ENCODE measurements around the gene MPDU1. TPM values are rescaled to one million over a fixed set of nuclear protein-coding genes. Genes with fewer than 3 reads are reported as not detected.

Gene MPDU1
- total and polyA plus RNA-seq, 10 of the 15 experiments (the other 5 are each of a cell fraction or from before 2014, with no cell fraction given) = 3.6 to 138 (median 78.9) TPM

- TF ChIP-seq IKZF2 (IDR thresholded peaks at IDR 0.05) (0 out of 4 replicates have a peak, but pooled peaks of 1 of the 2 experiments have one; percentile 29), E2F8 (IDR thresholded peaks at IDR 0.05; ENCODE audit: low read depth, partially characterized antibody) (no peak), MXI1 (IDR thresholded peaks at IDR 0.05; ENCODE audit: low read depth, low read length) (peak; percentile 99)
Observed at GRCh38 chr17:7573324-7574080, 10.2 kb upstream of the MPDU1 start (continued).

- H3K4me1 ChIP-seq (ENCODE audit: control insufficient read depth, insufficient read depth, low read length) = peaks cover 32% of the 10 kb centered on the region
- ChIA-PET RAD21 (ENCODE audit: unreplicated experiment) (interaction anchor here (0.7 to 2.7 kb wide), 7 partner anchors 9 to 116 kb away, joined by 3 to 9 read pairs (median 4); partner anchors contain the start of genes MPDU1, SAT2 and SENP3), CTCF (interaction anchor here (0.7 to 3.0 kb wide), 5 partner anchors 9 to 112 kb away, joined by 3 to 14 read pairs (median 5); partner anchors contain the start of genes MPDU1, SENP3, SOX15 and TP53), POLR2A (interaction anchor here (0.5 to 5.1 kb wide), 9 partner anchors 10 to 269 kb away, joined by 3 to 39 read pairs (median 4); partner anchors contain the start of genes FXR2, MPDU1, TMEM256 and TP53), SMC1A (ENCODE audit: uncharacterized antibody, unreplicated experiment) (interaction anchor here (0.7 to 2.2 kb wide), 4 partner anchors 9 to 113 kb away, joined by 3 to 7 read pairs (median 4); partner anchors contain the start of genes MPDU1, TP53 and WRAP53)
- H3K4me3 ChIP-seq = peak overlapping the region; percentile 93
- H3K27ac ChIP-seq (ENCODE audit: control insufficient read depth, insufficient read depth) = 0 out of 2 replicates have a peak overlapping the region, but pooled peaks have one; percentile 97
- no peak for FAIRE-seq
- peaks cover 25% of the 10 kb centered on the region for H4K20me1 ChIP-seq (ENCODE audit: control insufficient read depth, insufficient read depth)
- no TSS peak for BruUV-seq (replicated peaks)
- no peak for ATAC-seq
- in situ Hi-C loops (cut with MboI) = loop anchor here (25.0 kb wide), 1 partner anchor 537 kb away; the partner anchor contains the start of genes SLC16A11 and SLC16A13
- H3K4me2 ChIP-seq (ENCODE audit: control insufficient read depth, insufficient read depth) = peak overlapping the region; percentile 84
- intact Hi-C loops (cut with micrococcal nuclease; ENCODE audit: unreplicated experiment) = loop anchor here (5.0 kb wide), 1 partner anchor 113 kb away; the partner anchor contains the start of genes TP53 and WRAP53
- H2AFZ ChIP-seq (ENCODE audit: control insufficient read depth, low read depth, low read length) = no peak overlapping the region
- H3K36me3 ChIP-seq (ENCODE audit: control insufficient read depth in 2 of 2, insufficient read depth in 2 of 2, low read length in 1 of 2) = peaks cover 40 to 56% of the 10 kb centered on the region in 2 experiments
- peak overlapping the region; percentile 99 for H3K9ac ChIP-seq (ENCODE audit: control insufficient read depth, insufficient read depth, low read length)
- H3K27me3 ChIP-seq (replicated peaks in 1 of 2; ENCODE audit: control insufficient read depth in 2 of 2, insufficient read depth in 2 of 2, low read length in 1 of 2) = no peaks in the 10 kb centered on the region
- WGBS (ENCODE audit: insufficient coverage, insufficient replicate concordance, low lambda C conversion rate, missing lambda C conversion rate) = 1% methylated on average over 15 of the region's 15 CpGs
- TF ChIP-seq POLR2AphosphoS5 (IDR thresholded peaks at IDR 0.05; ENCODE audit: low read length) (peak; percentile 53), CUX1 (IDR thresholded peaks at IDR 0.05; ENCODE audit: insufficient replicate concordance, low read depth, low read length) (no peak), KAT2A (conservative IDR thresholded peaks at IDR 0.05; ENCODE audit: control insufficient read depth, low read depth, low read length) (no peak), BRCA1 (IDR thresholded peaks at IDR 0.05; ENCODE audit: low read depth, low read length) (no peak), FOXM1 (IDR thresholded peaks at IDR 0.05; ENCODE audit: low read depth, low read length) (0 out of 2 replicates have a peak, but pooled peaks have one; percentile 16), POLR2A (IDR thresholded peaks at IDR 0.05; ENCODE audit: low read depth, low read length) (peak; percentile 33; the same call in 1 of the 2 replicates), DPF2 (IDR thresholded peaks at IDR 0.05) (no peak)
- no peak for DNase-seq (ENCODE audit: low read depth, low spot score)
- H3K79me2 ChIP-seq (ENCODE audit: control insufficient read depth, insufficient read depth, low read length) = peaks cover 57% of the 10 kb centered on the region
- H3K9me3 ChIP-seq (replicated peaks; ENCODE audit: control insufficient read depth, insufficient read depth, low read length) = no peaks in the 10 kb centered on the region
Observed at GRCh38 chr17:7574176-7574953, 9.3 kb upstream of the MPDU1 start.

Measured in GM12878 (cell line).